HPDE6-E6E7 (cell line): ENCODE measurements around the gene KRT81.

Experiments used
- DNase-seq: peaks from one replicate; pipeline ENCODE4 v3.0.0; 2011; ENCODE audit warnings: missing footprints; ENCODE audit errors: extremely low spot score

Gene KRT81

GRCh38 chr12:52291267-52291935 is at the start of gene KRT81:
KRT81 (minus strand) TSS chr12:52291534; CDS start chr12:52291465, 69 bp downstream.
- DNase-seq, result no peak

GRCh38 chr12:52338241-52338960 is 47.1 kb upstream of the KRT81 start:
- peak; percentile 52 for DNase-seq

- no peak for DNase-seq
These were observed 45.7 kb upstream of the KRT81 start for GRCh38 chr12:52337054-52337453.

- no peak for DNase-seq
These were observed 45.3 kb upstream of the KRT81 start for GRCh38 chr12:52336641-52337040.

GRCh38 chr12:52335598-52336262 is 44.4 kb upstream of the KRT81 start:
- no peak for DNase-seq

GRCh38 chr12:52334185-52334584 is 42.9 kb upstream of the KRT81 start:
- no peak for DNase-seq

GRCh38 chr12:52333321-52333720 is 42.0 kb upstream of the KRT81 start:
- no peak for DNase-seq

GRCh38 chr12:52332381-52332780 is 41.0 kb upstream of the KRT81 start:
- DNase-seq, result no peak

- DNase-seq, result no peak
These were observed 40.5 kb upstream of the KRT81 start for GRCh38 chr12:52331833-52332232.

- no peak for DNase-seq
These were observed 39.7 kb upstream of the KRT81 start for GRCh38 chr12:52331039-52331438.

- DNase-seq, result no peak
These were observed 36.6 kb upstream of the KRT81 start for GRCh38 chr12:52327830-52328500.

- peak; percentile 99 for DNase-seq
These were observed 35.9 kb upstream of the KRT81 start for GRCh38 chr12:52327052-52327829.

GRCh38 chr12:52324153-52324444 is 32.8 kb upstream of the KRT81 start:
- no peak for DNase-seq

GRCh38 chr12:52323416-52324152 is 32.2 kb upstream of the KRT81 start:
- no peak for DNase-seq

GRCh38 chr12:52323001-52323400 is 31.7 kb upstream of the KRT81 start:
- no peak for DNase-seq

GRCh38 chr12:52322069-52322468 is 30.7 kb upstream of the KRT81 start:
- DNase-seq, result no peak

GRCh38 chr12:52321418-52321817 is 30.1 kb upstream of the KRT81 start:
- DNase-seq, result no peak

GRCh38 chr12:52320784-52321400 is 29.6 kb upstream of the KRT81 start, which contains the start of gene KRT83:
KRT83 (minus strand) TSS chr12:52321398; CDS start chr12:52321335, 63 bp downstream.
- DNase-seq, result no peak

GRCh38 chr12:52319097-52319496 is 27.8 kb upstream of the KRT81 start:
- no peak for DNase-seq

GRCh38 chr12:52318241-52318990 is 27.1 kb upstream of the KRT81 start:
- DNase-seq, result no peak
